Kidney (tissue), 14 donors: Measurements from ENCODE around the gene KLHL6. TPM values are rescaled to one million over a fixed set of nuclear protein-coding genes. Genes with fewer than 3 reads are reported as not detected.

Experiments
- DNase-seq, 5 donors: peaks; one replicate each; pipeline ENCODE4 v3.0.0-alpha.2; 2013 to 2020
- FAIRE-seq: peaks from 2 replicates; lab custom pipeline; 2012; peaks lifted over from hg19 to GRCh38; lab: Jason Lieb, UNC
- H3K27ac ChIP-seq, 2 donors: one replicate each; pipeline ENCODE4 v1.7.0; 2013; ENCODE audit warnings: low read depth in 2 of 2, low read length in 2 of 2, inconsistent platforms in 1 of 2
- H3K27me3 ChIP-seq: one replicate; pipeline ENCODE4 v1.7.1; 2013; ENCODE audit warnings: low read length, inconsistent platforms; ENCODE audit not compliant: control insufficient read depth, insufficient read depth
- H3K36me3 ChIP-seq, 3 donors: one replicate each; pipeline versions ENCODE4 v1.7.0 to v1.7.1; 2013; ENCODE audit warnings: low read length in 3 of 3, control low read depth in 1 of 3, inconsistent platforms in 1 of 3; ENCODE audit not compliant: insufficient read depth in 3 of 3, control insufficient read depth in 2 of 3
- H3K4me1 ChIP-seq, 3 donors: one replicate each; pipeline versions ENCODE4 v1.7.0 to v1.7.1; 2013; ENCODE audit warnings: low read length in 3 of 3, inconsistent platforms in 1 of 3, low read depth in 1 of 3; ENCODE audit not compliant: control insufficient read depth in 2 of 3, insufficient read depth in 2 of 3
- H3K4me3 ChIP-seq, 3 donors: one replicate each; pipeline versions ENCODE4 v1.7.0 to v1.8.1; 2013; ENCODE audit warnings: low read length in 3 of 3, control low read depth in 1 of 3, inconsistent platforms in 1 of 3
- H3K9ac ChIP-seq, 3 donors: one replicate each; pipeline versions ENCODE4 v1.7.0 to v1.7.1; 2013; ENCODE audit warnings: low read length in 3 of 3, control low read depth in 1 of 3, inconsistent platforms in 1 of 3
- H3K9me3 ChIP-seq, 3 donors: one replicate each; pipeline versions ENCODE4 v1.7.0 to v1.7.1; 2013; ENCODE audit warnings: low read length in 3 of 3, control low read depth in 1 of 3, inconsistent platforms in 1 of 3; ENCODE audit not compliant: control insufficient read depth in 2 of 3, insufficient read depth in 1 of 3
- CTCF ChIP-seq: IDR thresholded peaks from 3 replicates; pipeline ENCODE4 v1.5.1; 2012; ENCODE audit warnings: mild to moderate bottlenecking, moderate library complexity, borderline replicate concordance; ENCODE audit not compliant: insufficient read depth; ENCODE audit errors: extremely low read depth
- intact Hi-C: fragments of 100-400 bp; cut with DNase I; formaldehyde crosslinking; loops from one replicate; pipeline ENCODE4 v1.11.1; 2022
- polyA plus RNA-seq: library from polyadenylated mRNA; stranded (reverse); fragments of 350-450 nt; fragmentation: Illumina TruSeq; extraction: RNeasy Lipid Tissue Mini Kit (QIAGEN cat#74804); gene quantifications from one replicate; pipeline ENCODE4 v1.2.3, GENCODE V29; 2014; ENCODE audit warnings: low read depth, low replicate concordance; ENCODE audit not compliant: insufficient read depth
- total RNA-seq: library from RNA; stranded (reverse); fragmentation: NEBNext Ultra II Directional; extraction: Animal tissue kit (Norgen Biotek cat#: 25700); gene quantifications from one replicate; pipeline ENCODE4 v1.2.1, GENCODE V29; 2021
- donor health status: control.
- donor health status: control.
- donor health status: control.
- donor health status: control.
- donor health status: control.
- donor health status: DM: yes; HTN: yes; CAD: no.
- donor health status: Normal renal cell carcinoma (clear cell type).

KLHL6 gene
- total and polyA plus RNA-seq, 2 donors from 2014 or later: 0.37 to 9.8 TPM

GRCh38 chr3:183546625-183547024 lies 8.9 kb downstream of the KLHL6 start:
- peaks cover 0 to 6% (median 4%) of the 10 kb centered on the region in 3 donors for H3K4me1 ChIP-seq
- no peaks in the 10 kb centered on the region for H3K9me3 ChIP-seq
- intact Hi-C loops: no loop called here
- FAIRE-seq (no peak), DNase-seq (no peak)
- H3K9ac ChIP-seq: no peak overlapping the region
- H3K27me3 ChIP-seq: no peaks in the 10 kb centered on the region
- H3K27ac ChIP-seq: no peak overlapping the region
- no peaks in the 10 kb centered on the region for H3K36me3 ChIP-seq
- no peak overlapping the region for H3K4me3 ChIP-seq
- TF ChIP-seq CTCF: no peak

DNA sequence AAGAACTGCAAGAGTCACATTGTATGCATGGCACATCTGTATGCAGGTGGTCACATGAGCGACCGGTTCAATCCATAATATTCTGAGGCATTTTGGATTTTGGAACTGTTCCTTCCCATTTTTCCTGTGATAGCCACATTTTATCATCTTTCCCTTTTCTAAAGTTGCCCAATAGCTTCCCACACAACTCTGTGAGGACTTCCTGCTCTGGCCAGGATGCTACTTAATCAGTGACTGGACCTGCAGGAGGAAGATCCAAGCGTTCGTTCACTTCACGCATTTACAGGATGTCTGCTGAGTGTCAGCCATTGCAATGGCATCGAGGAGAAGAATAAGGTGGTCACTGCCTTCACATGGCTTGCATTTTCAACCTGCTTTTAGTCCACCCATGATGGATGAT lies 9.8 kb downstream of the KLHL6 start:
- no peak overlapping the region for H3K27ac ChIP-seq
- intact Hi-C loops: no loop called here
- DNase-seq (no peak), FAIRE-seq (no peak)
- H3K9ac ChIP-seq: no peak overlapping the region
- H3K4me3 ChIP-seq: no peak overlapping the region
- no peaks in the 10 kb centered on the region for H3K36me3 ChIP-seq
- TF ChIP-seq CTCF: no peak
- H3K27me3 ChIP-seq: no peaks in the 10 kb centered on the region
- H3K9me3 ChIP-seq: no peaks in the 10 kb centered on the region
- peaks cover 0 to 6% (median 4%) of the 10 kb centered on the region in 3 donors for H3K4me1 ChIP-seq

- FAIRE-seq: no peak
- intact Hi-C loops: no loop called here
- Histone ChIP-seq H3K27me3 (no peaks in the 10 kb centered on the region), H3K4me1 (no peaks in the 10 kb centered on the region), H3K4me3 (no peak overlapping the region), H3K36me3 (no peaks in the 10 kb centered on the region), H3K9me3 (no peaks in the 10 kb centered on the region), H3K27ac (no peak overlapping the region), H3K9ac (no peak overlapping the region)
- no peak for TF ChIP-seq CTCF
- no peak for DNase-seq
Observed at GRCh38 chr3:183542355-183542754, 13.2 kb downstream of the KLHL6 start.

DNA sequence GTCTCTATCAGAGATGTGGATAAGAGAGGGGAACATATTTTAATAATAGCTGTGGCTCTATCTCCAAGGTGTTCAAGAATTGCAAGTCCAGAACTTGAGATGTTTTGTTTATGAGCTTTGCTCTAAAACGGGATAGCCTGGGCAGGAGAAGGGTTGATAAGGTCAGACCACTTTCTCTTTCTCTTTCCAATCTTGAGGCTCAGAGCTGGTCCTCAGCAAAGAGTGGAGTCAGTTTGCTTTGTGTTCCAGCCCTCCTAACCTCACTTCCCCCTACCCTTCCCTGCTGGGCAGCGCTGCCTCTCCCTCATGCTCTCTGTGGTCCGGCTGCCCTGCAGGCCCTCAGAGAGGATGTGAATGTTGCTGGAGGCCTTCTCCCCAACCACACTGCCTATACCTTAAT lies 13.8 kb downstream of the KLHL6 start:
- Histone ChIP-seq H3K4me3 (no peak overlapping the region), H3K4me1 (no peaks in the 10 kb centered on the region)
- FAIRE-seq: no peak

More for the DNA sequence above, 13.8 kb downstream of the KLHL6 start:
- H3K27me3 ChIP-seq: no peaks in the 10 kb centered on the region
- no peak overlapping the region for H3K9ac ChIP-seq
- intact Hi-C loops: no loop called here
- H3K27ac ChIP-seq: no peak overlapping the region
- H3K36me3 ChIP-seq: no peaks in the 10 kb centered on the region
- H3K9me3 ChIP-seq: no peaks in the 10 kb centered on the region
- no peak for DNase-seq
- no peak for TF ChIP-seq CTCF
